ENCODE data around the gene FAM177A1.

GRCh38 chr14:34999500-34999899 is 46.6 kb upstream of the FAM177A1 start:
- TF ChIP-seq POLR2A (IDR thresholded peaks at IDR 0.05), result no peak
- no peak for TF ChIP-seq CTCF (IDR thresholded peaks at IDR 0.05)
- no peak for TF ChIP-seq EP300 (IDR thresholded peaks at IDR 0.05)
- no peak for TF ChIP-seq POLR2AphosphoS5 (IDR thresholded peaks at IDR 0.05)

Data from suprapubic skin (tissue), 4 donors.